ENCODE data around the gene COIL.

DNA sequence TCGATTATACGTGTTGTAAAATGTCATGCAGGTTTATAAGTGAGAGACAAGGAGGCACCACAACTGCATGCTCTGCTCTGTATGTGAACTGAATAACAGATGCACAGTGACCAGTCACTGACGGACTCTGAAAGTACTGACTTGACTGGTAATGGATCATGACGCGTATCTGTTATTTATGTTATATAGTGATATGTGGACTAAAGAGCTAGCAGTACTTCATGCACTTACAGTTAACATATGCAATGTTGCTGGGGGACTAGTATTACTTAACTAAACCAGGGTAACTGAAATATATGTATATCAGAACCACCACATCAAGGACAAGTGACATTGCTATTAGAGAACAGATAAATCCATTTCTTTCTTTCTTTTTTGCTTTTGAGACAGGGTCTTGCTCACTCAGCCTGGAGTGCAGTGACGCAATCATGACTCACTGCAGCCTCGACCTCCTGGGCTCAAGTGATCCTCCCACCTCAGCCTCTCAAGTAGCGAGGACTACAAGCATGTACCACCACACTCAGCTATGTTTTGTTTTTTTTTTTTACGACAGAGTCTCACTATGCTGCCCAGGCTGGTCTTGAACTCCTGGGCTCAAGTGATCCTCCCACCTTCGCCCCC lies 17.2 kb downstream of the COIL start:
- TF ChIP-seq, protein P1, sequence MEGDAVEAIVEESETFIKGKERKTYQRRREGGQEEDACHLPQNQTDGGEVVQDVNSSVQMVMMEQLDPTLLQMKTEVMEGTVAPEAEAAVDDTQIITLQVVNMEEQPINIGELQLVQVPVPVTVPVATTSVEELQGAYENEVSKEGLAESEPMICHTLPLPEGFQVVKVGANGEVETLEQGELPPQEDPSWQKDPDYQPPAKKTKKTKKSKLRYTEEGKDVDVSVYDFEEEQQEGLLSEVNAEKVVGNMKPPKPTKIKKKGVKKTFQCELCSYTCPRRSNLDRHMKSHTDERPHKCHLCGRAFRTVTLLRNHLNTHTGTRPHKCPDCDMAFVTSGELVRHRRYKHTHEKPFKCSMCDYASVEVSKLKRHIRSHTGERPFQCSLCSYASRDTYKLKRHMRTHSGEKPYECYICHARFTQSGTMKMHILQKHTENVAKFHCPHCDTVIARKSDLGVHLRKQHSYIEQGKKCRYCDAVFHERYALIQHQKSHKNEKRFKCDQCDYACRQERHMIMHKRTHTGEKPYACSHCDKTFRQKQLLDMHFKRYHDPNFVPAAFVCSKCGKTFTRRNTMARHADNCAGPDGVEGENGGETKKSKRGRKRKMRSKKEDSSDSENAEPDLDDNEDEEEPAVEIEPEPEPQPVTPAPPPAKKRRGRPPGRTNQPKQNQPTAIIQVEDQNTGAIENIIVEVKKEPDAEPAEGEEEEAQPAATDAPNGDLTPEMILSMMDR (conservative IDR thresholded peaks at IDR 0.05; ENCODE audit: low read depth, low read length) = no peak
- no peak for TF ChIP-seq EZH2 (IDR thresholded peaks at IDR 0.05; ENCODE audit: low read length, unreplicated experiment)
- no peak for TF ChIP-seq EZH2phosphoT487 (IDR thresholded peaks at IDR 0.05; ENCODE audit: borderline replicate concordance, low read length)

All from PC-3 (cell line).